Embryonic facial prominence (tissue), 1 donor: ENCODE results near the gene TADA2B.

Experiments used
- DNase-seq: peaks from one replicate; pipeline ENCODE4 v3.0.0-alpha.2; 2016; ENCODE audit errors: extremely low spot score

Gene TADA2B

GRCh38 chr4:7040765-7041164 lies 2.4 kb upstream of the TADA2B start:
- DNase-seq = no peak

DNA sequence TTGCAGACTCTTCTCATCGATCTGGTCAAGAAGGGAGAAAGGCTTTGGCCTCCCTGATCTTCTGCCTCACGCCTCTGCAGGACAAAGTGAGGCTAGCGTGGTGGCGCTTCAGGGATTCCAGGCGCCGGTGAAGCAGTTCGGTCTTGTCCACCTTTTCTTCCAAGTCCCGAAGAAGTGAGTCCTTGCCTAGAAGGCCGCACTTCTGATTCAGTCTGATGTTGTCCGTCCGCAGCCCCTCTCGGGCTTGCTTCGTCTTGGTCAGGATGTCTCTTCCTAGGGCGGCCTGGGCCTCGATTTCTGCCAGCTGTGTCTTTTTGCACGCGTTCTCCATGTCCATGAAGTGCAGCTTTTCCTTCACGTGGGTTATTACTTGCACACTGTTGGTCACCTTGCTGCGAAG lies 1.9 kb upstream of the TADA2B start:
- DNase-seq = no peak

DNA sequence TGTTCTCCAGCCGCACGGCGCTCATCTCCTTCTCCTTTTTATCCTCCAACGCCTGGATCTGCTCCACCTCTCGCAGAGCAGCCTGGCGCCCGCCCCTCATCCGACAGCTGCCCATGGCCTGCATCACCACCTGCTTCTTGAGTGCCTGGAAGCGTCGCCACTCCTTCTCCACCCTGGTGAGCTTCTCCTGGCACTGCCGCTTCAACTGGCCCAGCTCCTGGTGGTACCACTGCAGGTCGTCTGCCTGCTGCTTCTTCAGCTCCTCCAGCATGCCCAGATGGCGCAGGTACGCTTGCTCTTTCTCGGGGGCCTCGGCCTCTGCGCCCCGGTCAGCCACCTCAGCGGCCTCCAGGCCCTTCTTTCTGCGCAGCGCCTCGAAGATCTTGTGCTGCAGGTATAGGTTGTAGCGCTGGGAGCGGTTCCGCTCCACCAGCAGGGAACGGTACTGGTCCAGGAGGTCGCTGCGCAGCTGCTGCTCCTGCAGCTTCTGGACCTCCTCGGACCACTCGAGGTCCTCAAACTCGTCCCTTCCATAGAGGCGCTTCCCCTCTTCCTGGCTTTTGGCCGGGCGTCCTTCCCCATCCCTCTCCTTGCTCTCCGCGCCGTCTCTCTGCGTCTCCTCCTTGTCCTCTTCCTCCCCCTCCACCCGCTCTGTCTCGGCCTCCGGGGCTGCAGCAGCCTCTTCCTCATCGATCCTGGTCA lies 1.2 kb upstream of the TADA2B start:
- DNase-seq = peak; percentile 5

DNA sequence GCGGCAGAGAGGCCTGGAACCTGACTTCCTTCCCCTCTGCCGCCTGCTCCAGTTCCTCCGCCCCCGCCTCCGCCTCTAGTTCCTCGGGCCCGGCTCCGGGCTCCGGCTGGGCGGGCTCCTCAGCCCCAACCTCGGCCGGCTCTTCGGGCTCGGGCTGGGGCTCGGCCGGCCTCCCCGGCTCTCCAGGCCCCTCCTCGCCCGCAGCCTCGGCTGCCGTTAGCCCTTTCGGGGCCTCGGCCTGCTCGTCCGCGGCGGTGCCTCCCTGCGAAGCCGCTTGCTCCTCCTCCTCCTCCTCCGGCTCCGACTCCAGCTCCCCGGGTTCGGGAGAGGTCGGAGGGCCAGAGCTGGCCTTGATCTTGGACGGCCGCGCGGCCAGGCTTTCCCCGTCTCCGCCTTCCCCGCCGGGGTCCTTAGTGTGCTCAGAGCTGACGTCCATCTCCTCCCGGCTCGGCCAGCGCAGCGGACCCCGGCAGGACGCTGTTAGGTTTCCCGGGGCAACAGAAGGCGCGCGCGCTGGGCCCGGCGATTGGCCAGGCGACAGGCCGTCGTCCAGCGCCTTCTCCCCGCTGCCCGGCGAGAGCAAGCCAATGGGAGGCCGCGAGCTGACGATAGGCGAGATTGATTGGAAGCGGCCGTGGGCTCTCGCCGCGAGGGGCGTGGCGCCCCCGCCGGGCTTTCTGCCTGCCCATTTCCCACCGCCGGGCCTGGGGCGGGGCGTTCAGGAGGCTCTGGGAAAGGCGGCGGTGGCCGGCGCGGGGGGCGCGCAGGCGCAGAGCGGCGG lies 479 bp upstream of the TADA2B start:
- DNase-seq = peak; percentile 93

DNA sequence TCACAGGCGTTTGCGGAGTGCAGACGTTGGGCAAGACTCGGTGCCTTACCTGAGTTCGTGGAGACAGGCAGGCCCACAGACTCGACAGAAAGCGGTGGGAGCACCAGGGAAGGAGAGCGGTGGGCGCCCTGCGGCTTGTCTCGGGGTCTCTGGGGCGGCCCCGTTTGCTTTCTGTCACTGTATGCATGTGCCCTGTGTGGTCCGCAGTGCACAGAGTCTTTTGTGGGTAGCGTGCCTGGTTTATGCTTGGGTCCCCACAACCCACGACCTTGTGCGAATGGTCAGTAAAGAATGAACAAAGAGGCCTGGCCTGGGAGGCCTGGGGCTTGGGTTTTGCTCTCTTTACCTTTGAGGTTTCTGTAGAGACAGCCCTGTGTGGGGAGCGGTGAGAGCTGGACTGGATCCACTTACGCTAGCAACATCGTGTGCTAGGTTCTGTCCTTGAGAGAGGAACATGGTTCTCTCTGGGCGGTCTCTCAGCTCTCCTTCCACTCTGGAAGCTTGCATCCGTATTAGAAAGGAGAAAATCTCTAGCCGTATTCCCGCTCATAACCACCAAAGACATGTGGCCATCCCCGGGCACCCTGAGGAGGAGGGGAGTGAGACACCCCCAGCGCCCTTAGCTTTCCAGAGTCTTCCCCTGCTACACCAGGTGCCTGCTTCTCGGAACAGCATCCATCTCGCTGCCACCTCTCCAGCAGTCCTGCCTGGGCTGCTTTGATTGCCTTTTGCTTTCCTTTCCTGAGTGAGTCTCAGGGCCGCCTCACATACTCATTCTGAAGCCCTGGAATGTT lies 1.2 kb downstream of the TADA2B start:
- DNase-seq = no peak

DNA sequence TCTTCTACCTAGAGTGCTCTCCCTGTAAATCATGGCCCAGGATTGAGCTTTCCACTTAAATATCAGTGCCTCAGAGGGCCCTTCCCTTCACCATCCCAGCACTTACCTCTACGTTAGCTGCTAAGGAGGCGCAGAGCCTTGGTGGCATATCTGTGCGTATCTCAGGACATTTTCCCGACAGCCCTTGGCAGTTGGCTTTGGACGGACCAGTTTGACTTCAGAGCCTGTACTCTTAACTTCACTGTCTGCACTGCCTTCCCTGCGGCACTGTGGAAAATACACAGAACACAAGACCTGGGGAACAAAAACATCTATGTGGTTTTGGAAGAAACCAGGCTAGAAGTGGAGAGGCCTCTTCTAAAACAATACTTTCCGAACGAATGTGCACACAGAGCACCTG lies 2.4 kb downstream of the TADA2B start:
- no peak for DNase-seq

DNA sequence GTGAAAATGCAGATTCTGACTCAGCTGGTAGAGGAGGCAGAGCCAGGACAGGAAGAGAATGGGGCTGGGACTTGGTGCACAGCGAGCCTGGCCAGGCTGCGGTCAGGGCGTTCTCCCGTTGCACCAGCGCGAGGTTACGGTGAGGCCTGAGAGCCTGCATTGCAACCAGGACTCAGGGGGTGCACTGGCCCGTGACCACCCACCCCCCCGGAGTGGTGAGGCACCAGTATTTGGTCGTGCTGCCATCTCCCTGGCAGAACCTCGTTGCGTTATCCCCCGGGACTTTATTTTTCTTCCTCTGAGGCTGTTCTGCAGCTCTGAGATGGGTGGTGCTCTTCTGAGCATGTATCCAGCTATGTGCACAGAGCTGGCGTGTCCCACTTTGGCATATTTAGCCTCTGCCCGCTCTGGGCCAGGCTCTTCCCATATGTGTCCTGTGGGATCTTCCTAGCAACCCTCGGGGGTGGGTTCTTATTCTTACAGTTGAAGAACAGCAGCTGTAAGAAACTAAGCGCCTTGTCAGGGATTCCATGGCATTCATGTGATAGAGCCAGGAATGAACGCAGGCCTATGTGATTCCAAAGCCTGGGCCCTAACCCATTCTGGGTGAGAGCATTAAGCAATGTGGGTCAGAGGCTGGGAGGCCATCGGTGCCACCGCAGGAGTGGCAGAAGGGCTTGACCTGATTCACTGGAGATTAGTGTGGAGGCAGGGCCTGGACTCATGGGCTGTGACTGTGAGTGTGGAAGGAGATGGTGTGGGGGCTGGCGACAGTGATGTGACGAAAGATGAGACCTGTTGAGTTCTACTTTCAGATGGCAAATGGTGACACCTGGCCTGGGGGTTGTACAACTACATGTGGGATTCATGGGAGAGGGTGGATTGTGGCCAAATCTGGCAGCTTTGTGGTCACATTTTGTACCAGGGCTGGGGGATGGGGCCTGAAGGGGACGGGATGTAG lies 3.1 kb downstream of the TADA2B start:
- no peak for DNase-seq

DNA sequence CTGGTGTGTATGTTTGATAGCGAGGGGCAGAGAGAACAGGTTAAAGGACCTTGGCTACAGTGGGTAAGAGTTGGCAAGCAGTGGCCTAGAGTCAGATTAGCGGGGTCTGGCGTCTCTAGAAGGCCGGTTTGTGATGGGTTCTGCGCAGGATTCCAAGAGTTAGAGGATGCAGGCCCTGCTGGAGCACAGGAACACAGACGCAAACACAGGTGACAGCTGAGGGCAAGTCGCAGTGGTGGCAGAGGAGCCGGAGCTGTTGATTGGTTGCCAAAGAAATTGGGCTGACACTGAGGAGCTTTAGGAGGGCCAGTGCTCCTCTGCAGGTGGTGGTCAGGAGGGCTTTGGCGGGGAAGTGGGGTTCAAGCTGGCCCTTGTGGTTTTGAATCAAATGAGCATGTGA lies 3.8 kb downstream of the TADA2B start:
- DNase-seq = no peak

- no peak for DNase-seq
Measured at GRCh38 chr4:7048642-7049041, 5.5 kb downstream of the TADA2B start.

DNA sequence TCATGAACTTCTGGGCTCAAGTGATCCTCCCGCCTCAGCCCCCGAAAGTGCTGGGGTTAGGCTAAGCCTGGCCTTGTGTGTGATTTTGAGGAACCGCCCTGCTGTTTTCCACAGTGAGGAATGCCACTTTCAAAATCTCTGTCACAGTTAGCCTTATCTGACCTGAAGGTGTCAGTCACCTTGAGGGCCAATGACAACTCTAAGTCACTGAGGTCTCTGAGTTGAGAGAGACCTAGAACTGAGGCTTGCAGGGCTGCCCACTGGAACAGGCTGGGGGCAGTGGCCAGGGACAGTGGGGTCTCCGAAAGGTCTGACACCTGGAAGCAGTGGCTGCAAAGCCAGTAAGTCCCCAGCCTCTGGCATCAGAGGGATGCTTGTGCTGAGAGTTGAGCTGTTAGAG lies 6.1 kb downstream of the TADA2B start:
- DNase-seq = no peak

- no peak for DNase-seq
Measured at GRCh38 chr4:7049739-7050138, 6.6 kb downstream of the TADA2B start.

GRCh38 chr4:7050481-7051143 lies 7.4 kb downstream of the TADA2B start:
- no peak for DNase-seq

- no peak for DNase-seq
Measured at GRCh38 chr4:7051144-7051495, 7.9 kb downstream of the TADA2B start.

- DNase-seq = no peak
Measured at GRCh38 chr4:7051905-7052304, 8.7 kb downstream of the TADA2B start.

GRCh38 chr4:7052313-7052712 lies 9.1 kb downstream of the TADA2B start:
- DNase-seq = no peak

DNA sequence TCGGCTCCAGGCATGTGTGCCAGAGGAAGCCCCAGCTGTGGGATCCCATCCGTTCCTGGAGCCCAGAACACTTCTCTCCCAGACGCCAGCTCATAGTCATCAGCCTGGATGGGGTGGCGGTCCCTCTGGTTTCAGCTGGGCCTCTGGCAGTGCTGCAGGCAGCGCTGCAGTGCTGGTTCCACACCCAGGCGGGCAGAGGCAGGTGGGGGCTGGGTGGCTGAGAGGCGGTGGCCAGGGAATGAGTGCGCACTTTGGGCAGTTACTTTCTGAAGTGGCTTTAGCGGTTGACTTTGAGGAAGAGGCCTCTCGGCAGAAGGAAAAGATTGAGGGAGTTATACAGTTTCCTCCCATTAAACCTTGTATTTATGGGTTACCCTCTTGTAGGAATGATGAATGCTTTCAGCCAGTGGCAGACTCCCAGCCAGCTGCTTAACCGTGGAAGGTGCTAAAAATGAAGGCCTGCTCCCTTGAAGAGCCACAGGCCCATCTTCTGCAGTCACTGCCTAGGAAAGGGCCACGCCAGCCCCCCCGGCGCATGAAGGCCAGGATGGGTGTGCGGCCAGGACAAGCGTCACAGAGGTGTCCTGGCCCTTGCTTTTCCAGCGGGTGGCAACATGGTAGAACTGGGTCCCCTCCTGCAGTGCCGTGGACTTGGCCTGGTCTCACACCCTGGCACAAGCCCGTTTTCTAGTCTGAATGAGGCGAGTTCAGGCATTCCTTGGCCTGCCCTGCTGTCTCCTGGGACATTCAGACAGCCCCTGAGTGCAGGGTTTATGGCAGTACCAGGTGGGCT lies 9.9 kb downstream of the TADA2B start:
- DNase-seq = no peak

DNA sequence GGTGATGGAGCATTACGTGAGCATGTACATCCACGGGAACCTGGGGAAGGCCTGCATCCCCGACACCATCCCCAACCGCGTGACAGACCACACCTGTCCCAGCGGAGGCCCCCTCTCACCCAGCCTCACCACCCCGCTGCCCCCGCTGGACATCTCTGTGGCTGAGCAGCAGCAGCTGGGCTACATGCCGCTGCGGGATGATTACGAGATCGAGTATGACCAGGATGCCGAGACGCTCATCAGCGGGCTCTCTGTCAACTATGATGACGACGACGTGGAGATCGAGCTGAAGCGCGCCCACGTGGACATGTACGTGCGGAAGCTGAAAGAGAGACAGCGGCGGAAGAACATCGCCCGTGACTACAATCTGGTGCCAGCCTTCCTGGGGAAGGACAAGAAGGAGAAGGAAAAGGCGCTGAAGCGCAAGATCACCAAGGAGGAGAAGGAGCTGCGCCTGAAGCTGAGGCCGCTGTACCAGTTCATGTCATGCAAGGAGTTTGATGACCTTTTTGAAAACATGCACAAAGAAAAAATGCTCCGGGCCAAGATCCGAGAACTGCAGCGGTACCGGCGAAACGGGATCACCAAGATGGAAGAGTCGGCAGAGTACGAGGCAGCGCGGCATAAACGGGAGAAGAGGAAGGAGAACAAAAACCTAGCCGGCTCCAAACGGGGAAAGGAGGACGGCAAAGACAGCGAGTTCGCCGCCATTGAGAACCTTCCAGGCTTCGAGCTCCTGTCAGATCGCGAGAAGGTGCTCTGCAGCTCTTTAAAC lies 11.1 kb downstream of the TADA2B start:
- no peak for DNase-seq

DNA sequence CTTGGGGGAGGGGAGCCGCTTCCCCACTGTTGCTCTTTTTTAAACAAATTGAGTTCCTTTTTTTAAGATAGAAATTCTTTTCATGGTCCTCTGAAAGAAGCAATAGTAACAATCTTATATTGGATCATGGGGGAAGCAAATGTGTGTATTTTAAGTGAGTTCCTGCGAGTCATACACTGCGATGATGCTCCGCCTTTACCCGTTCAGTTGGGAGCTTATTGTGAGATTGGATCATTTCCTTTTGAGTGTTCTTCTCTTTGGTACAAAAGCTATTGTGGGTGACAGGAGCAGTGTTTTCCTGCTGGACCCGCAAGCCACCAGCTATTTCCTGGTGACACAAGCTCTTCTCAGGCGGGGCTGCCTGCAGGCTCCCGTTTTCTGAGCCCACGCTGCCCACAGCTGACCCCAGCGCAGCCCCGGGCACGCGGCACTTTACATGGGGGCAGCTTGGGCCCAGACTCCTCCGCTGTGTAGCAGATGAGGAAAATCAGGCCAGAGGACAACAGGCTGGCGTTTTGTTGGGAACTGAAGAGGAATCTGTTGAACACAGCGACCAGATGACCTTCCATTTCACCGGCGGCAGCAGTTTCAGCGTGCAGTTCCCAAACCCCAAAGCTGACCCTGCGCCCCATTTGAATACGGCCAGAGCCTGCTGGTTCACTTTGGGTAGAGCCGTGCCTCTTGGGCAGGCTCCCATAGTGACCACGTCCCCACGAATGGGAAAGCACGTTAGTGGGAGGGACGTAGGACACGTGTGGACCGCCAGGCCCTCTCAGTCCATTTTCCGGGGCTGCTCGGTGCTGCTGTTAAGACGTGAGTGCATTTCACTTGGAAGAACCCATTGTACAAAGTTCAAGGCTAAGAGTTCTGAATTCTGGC lies 12.2 kb downstream of the TADA2B start:
- no peak for DNase-seq

DNA sequence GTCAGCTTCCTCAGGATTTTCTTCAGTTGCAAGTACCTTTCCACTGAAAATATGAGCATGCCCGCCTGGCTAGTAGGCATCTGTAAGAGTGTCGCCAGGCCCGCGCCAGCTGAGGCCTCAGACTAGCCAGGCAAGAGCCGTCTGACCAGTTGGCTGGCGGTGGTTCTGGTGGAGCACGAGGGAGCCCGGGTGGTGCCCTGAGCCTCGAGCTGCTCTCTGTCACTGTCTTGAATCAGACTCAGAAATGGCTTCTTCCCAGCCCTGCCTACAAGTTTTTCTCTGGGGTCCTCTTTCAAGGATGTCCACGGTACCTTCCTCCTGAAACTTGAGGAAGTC lies 12.8 kb downstream of the TADA2B start:
- DNase-seq = no peak
